Measurements from ENCODE around the gene CDV3.

CDV3 gene

GRCh38 chr3:133592843-133593242, 19.4 kb downstream of the CDV3 start:
- ChIA-PET CTCF (interaction anchor here (1.0 to 1.2 kb wide), 2 partner anchors 15 to 128 kb away, joined by 4 to 5 read pairs; no protein-coding TSS in a partner anchor), POLR2A (interaction anchor here (0.7 kb wide), 1 partner anchor 20 kb away, joined by 3 read pairs; the partner anchor contains the start of gene CDV3)
- no peak overlapping the region for H3K4me3 ChIP-seq (ENCODE audit: low read depth, low read length)
- TF ChIP-seq CTCF (IDR thresholded peaks at IDR 0.05; ENCODE audit: insufficient read depth, low read length, missing control alignments): no peak
- no peak for DNase-seq (ENCODE audit: low read depth, low spot score)

- ChIA-PET POLR2A (interaction anchor here (0.7 kb wide), 2 partner anchors 20 to 195 kb away, joined by 3 to 5 read pairs; partner anchors contain the start of gene CDV3), CTCF (interaction anchor here (1.0 to 1.2 kb wide), 2 partner anchors 15 to 128 kb away, joined by 4 to 5 read pairs; no protein-coding TSS in a partner anchor)
- H3K4me3 ChIP-seq (ENCODE audit: low read depth, low read length): no peak overlapping the region
- no peak for TF ChIP-seq CTCF (IDR thresholded peaks at IDR 0.05; ENCODE audit: insufficient read depth, low read length, missing control alignments)
- no peak for DNase-seq (ENCODE audit: low read depth, low spot score)
Observed at GRCh38 chr3:133593243-133593642, 19.8 kb downstream of the CDV3 start.

GRCh38 chr3:133595341-133595740, 21.9 kb downstream of the CDV3 start:
- no peak overlapping the region for H3K4me3 ChIP-seq (ENCODE audit: low read depth, low read length)
- DNase-seq (ENCODE audit: low read depth, low spot score): no peak
- POLR2A ChIA-PET: interaction anchor here (0.8 kb wide), 1 partner anchor 60 kb away, joined by 5 read pairs; no protein-coding TSS in a partner anchor
- no peak for TF ChIP-seq CTCF (IDR thresholded peaks at IDR 0.05; ENCODE audit: insufficient read depth, low read length, missing control alignments)
- CTCF ChIA-PET: interaction anchor here (0.6 to 2.0 kb wide), 6 partner anchors 12 to 158 kb away, joined by 3 to 11 read pairs (median 3); no protein-coding TSS in a partner anchor

DNA sequence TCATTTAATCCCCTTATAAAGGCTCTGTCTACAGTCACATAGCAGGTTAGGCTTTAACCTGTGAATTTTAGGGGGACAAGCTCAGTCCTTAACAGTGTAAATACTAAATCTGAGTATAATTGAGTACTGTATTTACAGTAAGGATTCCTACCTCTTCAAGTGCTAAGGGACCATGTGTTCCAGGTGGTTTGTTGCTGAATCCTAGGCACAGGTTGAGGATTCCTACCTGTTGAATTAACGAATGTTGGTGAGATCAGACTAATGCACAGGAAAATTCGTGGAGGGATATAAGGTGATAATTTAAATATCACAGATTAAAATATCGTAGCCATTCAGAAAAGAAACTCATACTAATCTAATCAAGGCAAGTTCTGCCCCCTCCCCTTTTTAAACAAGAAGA, 24.9 kb downstream of the CDV3 start:
- no peak for DNase-seq (ENCODE audit: low read depth, low spot score)
- ChIA-PET POLR2A (interaction anchor here (0.5 kb wide), 1 partner anchor 18 kb away, joined by 3 read pairs; no protein-coding TSS in a partner anchor), CTCF (interaction anchor here (0.6 to 1.4 kb wide), 2 partner anchors 119 to 139 kb away, joined by 3 read pairs; no protein-coding TSS in a partner anchor)
- H3K4me3 ChIP-seq (ENCODE audit: low read depth, low read length): no peak overlapping the region
- TF ChIP-seq CTCF (IDR thresholded peaks at IDR 0.05; ENCODE audit: insufficient read depth, low read length, missing control alignments): no peak

GRCh38 chr3:133599280-133599679, 25.8 kb downstream of the CDV3 start:
- no peak for DNase-seq (ENCODE audit: low read depth, low spot score)
- POLR2A ChIA-PET: no interaction called here

More at GRCh38 chr3:133599280-133599679, 25.8 kb downstream of the CDV3 start:
- H3K4me3 ChIP-seq (ENCODE audit: low read depth, low read length): no peak overlapping the region
- TF ChIP-seq CTCF (IDR thresholded peaks at IDR 0.05; ENCODE audit: insufficient read depth, low read length, missing control alignments): no peak
- CTCF ChIA-PET: no interaction called here

Data from AG04449 (cell line).